Keratinocyte (primary cell): ENCODE data around the gene SLC25A21. TPM values are rescaled to one million over a fixed set of nuclear protein-coding genes. Genes with fewer than 3 reads are reported as not detected.

ENCODE experiments used
- DNase-seq: peaks from one replicate; pipeline ENCODE4 v3.0.0-alpha.2; 2011; ENCODE audit warnings: low read depth, missing footprints, low spot score
- FAIRE-seq: peaks from 2 replicates; lab custom pipeline; 2011; peaks lifted over from hg19 to GRCh38; lab: Jason Lieb, UNC
- H2AFZ ChIP-seq: 2 replicates; pipeline ENCODE4 v1.6.0; 2012; ENCODE audit warnings: low read length, control low read depth, inconsistent platforms; ENCODE audit not compliant: control insufficient read depth
- H3K27ac ChIP-seq: 2 replicates; pipeline ENCODE4 v1.5.1; 2011; ENCODE audit warnings: low read length; ENCODE audit not compliant: control insufficient read depth, insufficient read depth
- H3K27me3 ChIP-seq: 3 replicates; pipeline ENCODE4 v1.6.0; 2011; ENCODE audit warnings: low read length; ENCODE audit not compliant: control insufficient read depth, insufficient read depth; ENCODE audit errors: extremely low read depth
- H3K36me3 ChIP-seq, 2 experiments: 2 replicates in 1 of 2; 3 replicates in 1 of 2; pipeline ENCODE4 v1.5.1; 2011; ENCODE audit warnings: low read length in 2 of 2, mild to moderate bottlenecking in 1 of 2; ENCODE audit not compliant: control insufficient read depth in 2 of 2, insufficient read depth in 2 of 2; ENCODE audit errors: extremely low read depth in 1 of 2
- H3K4me1 ChIP-seq: 3 replicates; pipeline ENCODE4 v1.5.1; 2011; ENCODE audit warnings: low read length; ENCODE audit not compliant: control insufficient read depth, insufficient read depth; ENCODE audit errors: extremely low read depth
- H3K4me2 ChIP-seq: 3 replicates; pipeline ENCODE4 v1.6.0; 2011; ENCODE audit warnings: low read depth, low read length; ENCODE audit not compliant: control insufficient read depth, insufficient read depth; ENCODE audit errors: extremely low read depth
- H3K4me3 ChIP-seq, 3 experiments: fragments of 200-600 bp in 1 of 3; sonication (generic) in 1 of 3; 2 replicates in 2 of 3; 3 replicates in 1 of 3; pipeline ENCODE4 v1.5.1; 2011 to 2016; ENCODE audit warnings: low read length in 3 of 3, mild to moderate bottlenecking in 3 of 3, control low read depth in 2 of 3, inconsistent platforms in 1 of 3, low read depth in 1 of 3, mixed read lengths in 1 of 3, mixed run types in 1 of 3, moderate library complexity in 1 of 3; ENCODE audit not compliant: control insufficient read depth in 2 of 3, insufficient read depth in 2 of 3; ENCODE audit errors: extremely low read depth in 1 of 3
- H3K79me2 ChIP-seq: 2 replicates; pipeline ENCODE4 v1.6.0; 2012; ENCODE audit warnings: low read length; ENCODE audit not compliant: control insufficient read depth, insufficient read depth
- H3K9ac ChIP-seq: 3 replicates; pipeline ENCODE4 v1.6.0; 2011; ENCODE audit warnings: low read length; ENCODE audit not compliant: control insufficient read depth, insufficient read depth; ENCODE audit errors: extremely low read depth
- H3K9me1 ChIP-seq: 3 replicates; pipeline ENCODE4 v1.6.0; 2011; ENCODE audit warnings: low read length; ENCODE audit not compliant: control insufficient read depth, insufficient read depth; ENCODE audit errors: extremely low read depth
- H3K9me3 ChIP-seq: 2 replicates; pipeline ENCODE4 v1.5.1; 2012; ENCODE audit warnings: low read depth, low read length; ENCODE audit not compliant: control insufficient read depth
- H4K20me1 ChIP-seq: 3 replicates; pipeline ENCODE4 v1.6.0; 2011; ENCODE audit warnings: low read length; ENCODE audit not compliant: control insufficient read depth, insufficient read depth; ENCODE audit errors: extremely low read depth
- CTCF ChIP-seq, 3 experiments: IDR thresholded peaks in 1 of 3; conservative IDR thresholded peaks in 1 of 3; optimal IDR thresholded peaks in 1 of 3; 2 replicates in 2 of 3; 3 replicates in 1 of 3; pipeline versions ENCODE3 to v1.5.1; 2011; ENCODE audit warnings: low read length in 3 of 3, mild to moderate bottlenecking in 3 of 3, moderate library complexity in 2 of 3, control low read depth in 1 of 3, inconsistent platforms in 1 of 3; ENCODE audit not compliant: insufficient read depth in 2 of 3; ENCODE audit errors: extremely low read depth in 1 of 3
- EZH2 ChIP-seq: IDR thresholded peaks from one replicate; pipeline ENCODE4 v1.6.1; 2012; ENCODE audit warnings: inconsistent platforms, mild to moderate bottlenecking, low read length, moderate library complexity
- dilution Hi-C: fragments of 300-500 bp; cut with MboI; formaldehyde crosslinking; loops from one replicate; pipeline ENCODE4 v1.7.0; 2020; ENCODE audit warnings: low sequenced_read_pairs; ENCODE audit not compliant: extremely low pct_ligation_motif_present
- polyA plus RNA-seq, 5 experiments: library from polyadenylated mRNA; depleted of rRNA in 3 of 5; stranded (reverse) in 3 of 5; stranded (forward) in 1 of 5; unstranded in 1 of 5; fragments of >200 nt; gene quantifications; 1 replicate in 1 of 5; 2 replicates in 3 of 5; 3 replicates in 1 of 5; pipeline versions ENCODE4 v1.2.1 to v1.2.3, GENCODE V29; 2011 to 2012; ENCODE audit warnings: missing spikeins in 2 of 5, low read depth in 1 of 5, low replicate concordance in 1 of 5

SLC25A21 gene
- polyA plus RNA-seq, 1 donor (not counting 4 experiments of a cell fraction or from before 2014, with no cell fraction given) = 0.66 TPM

- Histone ChIP-seq H2AFZ (no peak overlapping the region), H3K27me3 (no peaks in the 10 kb centered on the region), H4K20me1 (no peaks in the 10 kb centered on the region), H3K4me3 (no peak overlapping the region), H3K9me3 (no peaks in the 10 kb centered on the region), H3K36me3 (no peaks in the 10 kb centered on the region), H3K4me2 (no peak overlapping the region), H3K27ac (no peak overlapping the region), H3K9ac (no peak overlapping the region), H3K79me2 (no peaks in the 10 kb centered on the region), H3K4me1 (no peaks in the 10 kb centered on the region), H3K9me1 (no peaks in the 10 kb centered on the region)
- TF ChIP-seq EZH2 = no peak
- TF ChIP-seq CTCF (optimal IDR thresholded peaks at IDR 0.05 in 1 of 3, IDR thresholded peaks at IDR 0.05 in 1 of 3, conservative IDR thresholded peaks at IDR 0.05 in 1 of 3; ENCODE audit: extremely low read depth in 1 of 3, insufficient read depth in 2 of 3, low read length in 3 of 3) = no peak
- DNase-seq (no peak), FAIRE-seq (no peak)
- dilution Hi-C loops = no loop called here
Measured at GRCh38 chr14:36855396-36855795, 317.0 kb downstream of the SLC25A21 start.

DNA sequence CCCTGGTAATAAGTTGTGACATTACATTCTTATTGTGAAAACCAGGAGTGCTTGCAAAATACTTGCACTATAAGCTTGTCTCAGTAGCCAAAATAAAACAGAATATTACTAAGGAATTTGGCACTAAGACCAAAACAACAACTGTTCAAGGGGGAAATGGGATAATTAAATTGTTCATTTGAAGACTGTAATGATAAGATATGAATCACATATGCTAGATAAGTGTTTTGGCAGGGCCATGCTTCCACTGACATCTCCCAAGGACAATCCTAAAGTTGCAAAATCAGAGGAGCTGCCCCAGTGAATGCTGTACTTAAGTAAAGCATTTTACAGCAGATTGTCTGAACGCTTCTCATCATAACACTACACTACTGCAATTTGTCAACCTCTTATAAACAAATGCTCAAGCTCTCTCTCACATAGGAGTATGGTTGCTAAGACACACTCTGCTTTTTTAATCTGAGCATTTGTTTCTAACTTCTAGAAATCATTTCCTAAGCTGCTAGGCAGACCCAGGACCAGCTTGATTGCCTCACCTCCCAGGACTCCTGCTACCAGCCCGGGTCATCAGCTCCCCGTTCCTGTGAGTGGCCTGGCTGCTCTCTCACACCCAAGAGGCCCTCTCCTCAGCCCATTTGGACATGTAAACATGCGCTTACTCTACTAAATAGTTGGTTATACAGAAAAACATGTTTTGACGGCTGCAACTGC, 319.3 kb downstream of the SLC25A21 start:
- Histone ChIP-seq H4K20me1 (no peaks in the 10 kb centered on the region), H3K36me3 (no peaks in the 10 kb centered on the region), H2AFZ (no peak overlapping the region), H3K9me3 (no peaks in the 10 kb centered on the region), H3K9me1 (no peaks in the 10 kb centered on the region), H3K27me3 (no peaks in the 10 kb centered on the region), H3K9ac (no peak overlapping the region), H3K27ac (no peak overlapping the region), H3K4me3 (no peak overlapping the region), H3K4me2 (no peak overlapping the region), H3K79me2 (no peaks in the 10 kb centered on the region), H3K4me1 (no peaks in the 10 kb centered on the region)
- no peak for TF ChIP-seq EZH2
- no peak for TF ChIP-seq CTCF (optimal IDR thresholded peaks at IDR 0.05 in 1 of 3, IDR thresholded peaks at IDR 0.05 in 1 of 3, conservative IDR thresholded peaks at IDR 0.05 in 1 of 3; ENCODE audit: extremely low read depth in 1 of 3, insufficient read depth in 2 of 3, low read length in 3 of 3)
- FAIRE-seq = no peak
- DNase-seq = no peak
- dilution Hi-C loops = no loop called here
